Femur (tissue), 1 donor: ENCODE data around the gene CFDP1.
A peak's percentile ranks its signal among the peaks of the same experiment; 100 is the strongest.
"Not testable (repeated sequence)": the region's sequence is repeated elsewhere in the genome, so short reads cannot be mapped to it uniquely, and the experiment has no call there.

Experiments
- DNase-seq: peaks from one replicate; pipeline ENCODE4 v3.0.0-alpha.2; 2017

CFDP1 gene

GRCh38 chr16:75458029-75458428 lies 24.7 kb upstream of the CFDP1 start:
- no peak for DNase-seq

- DNase-seq, result no peak
These were observed 24.2 kb upstream of the CFDP1 start for GRCh38 chr16:75457485-75458021.

GRCh38 chr16:75456971-75457370 lies 23.7 kb upstream of the CFDP1 start:
- DNase-seq, result no peak

- not testable (repeated sequence) for DNase-seq
These were observed 23.2 kb upstream of the CFDP1 start for GRCh38 chr16:75456486-75456885.

- DNase-seq, result no peak
These were observed 22.4 kb upstream of the CFDP1 start for GRCh38 chr16:75455677-75456076.

GRCh38 chr16:75452464-75453190 lies 19.3 kb upstream of the CFDP1 start:
- DNase-seq, result no peak

- DNase-seq, result no peak
These were observed 13.1 kb upstream of the CFDP1 start for GRCh38 chr16:75446416-75446815.

- DNase-seq, result no peak
These were observed 12.0 kb upstream of the CFDP1 start for GRCh38 chr16:75445298-75445697.

- DNase-seq, result no peak
These were observed 10.0 kb upstream of the CFDP1 start for GRCh38 chr16:75443298-75443697.

GRCh38 chr16:75433732-75434413 lies 570 bp upstream of the CFDP1 start:
- peak; percentile 86 for DNase-seq

- DNase-seq, result no peak
These were observed 3.5 kb downstream of the CFDP1 start for GRCh38 chr16:75429621-75430403.

- DNase-seq, result not testable (repeated sequence)
These were observed 6.8 kb downstream of the CFDP1 start for GRCh38 chr16:75426524-75426923.

- not testable (repeated sequence) for DNase-seq
These were observed 9.1 kb downstream of the CFDP1 start for GRCh38 chr16:75424105-75424762.

GRCh38 chr16:75423723-75424104 lies 9.6 kb downstream of the CFDP1 start:
- DNase-seq, result no peak

- no peak for DNase-seq
These were observed 11.5 kb downstream of the CFDP1 start for GRCh38 chr16:75421820-75422126.

GRCh38 chr16:75420987-75421819 lies 12.1 kb downstream of the CFDP1 start:
- DNase-seq, result peak; percentile 77

- DNase-seq, result no peak
These were observed 16.3 kb downstream of the CFDP1 start for GRCh38 chr16:75416904-75417565.

- DNase-seq, result no peak
These were observed 18.0 kb downstream of the CFDP1 start for GRCh38 chr16:75415169-75415905.

- DNase-seq, result no peak
These were observed 19.4 kb downstream of the CFDP1 start for GRCh38 chr16:75413951-75414350.

GRCh38 chr16:75406943-75407342 lies 26.4 kb downstream of the CFDP1 start:
- DNase-seq, result no peak
